BLaER1 treated with 17β-estradiol and CSF1 and Interleukin-3, amounts not matched to agents 10 nM and 100 nM (cell line): ENCODE measurements around the gene GPR176.

ENCODE experiments used
- H3K27ac ChIP-seq, 11 experiments: shearing (Covaris generic); formaldehyde crosslinking; 2 replicates each; pipeline ENCODE4 v1.8.1; 2022
- H3K27me3 ChIP-seq, 11 experiments: shearing (Covaris generic); formaldehyde crosslinking; 2 replicates each; pipeline ENCODE4 v1.8.1; 2022
- H3K36me3 ChIP-seq, 11 experiments: shearing (Covaris generic); formaldehyde crosslinking; 2 replicates each; pipeline ENCODE4 v1.8.1; 2022
- H3K4me1 ChIP-seq, 10 experiments: shearing (Covaris generic); formaldehyde crosslinking; 2 replicates each; pipeline ENCODE4 v1.8.1; 2022
- H3K4me2 ChIP-seq, 11 experiments: shearing (Covaris generic); formaldehyde crosslinking; 2 replicates each; pipeline ENCODE4 v1.8.1; 2022
- H3K4me3 ChIP-seq, 10 experiments: shearing (Covaris generic); formaldehyde crosslinking; 2 replicates each; pipeline ENCODE4 v1.8.1; 2022
- H3K9ac ChIP-seq, 11 experiments: shearing (Covaris generic); formaldehyde crosslinking; 2 replicates each; pipeline ENCODE4 v1.8.1; 2022
- H3K9me3 ChIP-seq, 11 experiments: shearing (Covaris generic); formaldehyde crosslinking; replicated peaks in 1 of 11; 2 replicates each; pipeline ENCODE4 v1.8.1; 2022
- H4K20me1 ChIP-seq, 11 experiments: shearing (Covaris generic); formaldehyde crosslinking; 2 replicates each; pipeline ENCODE4 v1.8.1; 2022
- Cebpa-rat ChIP-seq, 11 experiments: shearing (Covaris generic); IDR thresholded peaks; 2 replicates each; pipeline ENCODE4 v1.8.1; 2022

Gene GPR176

GRCh38 chr15:39892418-39892817, 27.6 kb downstream of the GPR176 start:
- Histone ChIP-seq H3K9me3 (peaks cover 0 to 23% (median 10%) of the 10 kb centered on the region in 11 experiments; a peak in 15 of 22 replicates), H3K4me2 (no peak overlapping the region; a peak in 1 of 22 replicates), H3K4me1 (peaks cover 0 to 29% (median 0%) of the 10 kb centered on the region in 10 experiments; a peak in 6 of 20 replicates), H3K27me3 (no peaks in the 10 kb centered on the region), H4K20me1 (peaks cover 0 to 31% (median 0%) of the 10 kb centered on the region in 11 experiments; a peak in 3 of 22 replicates), H3K4me3 (no peak overlapping the region), H3K9ac (no peak overlapping the region), H3K27ac (no peak overlapping the region; a peak in 1 of 22 replicates), H3K36me3 (peaks cover 0 to 40% (median 8%) of the 10 kb centered on the region in 11 experiments; a peak in 10 of 22 replicates)
- no peak for TF ChIP-seq Cebpa-rat (IDR thresholded peaks at IDR 0.05)

- Histone ChIP-seq H4K20me1 (peaks cover 0 to 45% (median 0%) of the 10 kb centered on the region in 11 experiments; a peak in 3 of 22 replicates), H3K4me1 (peaks cover 0 to 47% (median 14%) of the 10 kb centered on the region in 10 experiments; a peak in 15 of 20 replicates), H3K4me2 (no peak overlapping the region), H3K27me3 (no peaks in the 10 kb centered on the region), H3K27ac (no peak overlapping the region), H3K9ac (no peak overlapping the region), H3K9me3 (peaks cover 0 to 10% (median 3%) of the 10 kb centered on the region in 11 experiments; a peak in 12 of 22 replicates), H3K4me3 (no peak overlapping the region), H3K36me3 (peaks cover 0 to 28% (median 0%) of the 10 kb centered on the region in 11 experiments; a peak in 10 of 22 replicates)
- TF ChIP-seq Cebpa-rat (IDR thresholded peaks at IDR 0.05) = no peak
These were observed 29.4 kb downstream of the GPR176 start for GRCh38 chr15:39890621-39891020.

- Histone ChIP-seq H3K4me2 (no peak overlapping the region), H4K20me1 (peaks cover 0 to 54% (median 0%) of the 10 kb centered on the region in 11 experiments; a peak in 4 of 22 replicates), H3K4me3 (no peak overlapping the region), H3K9me3 (no peaks in the 10 kb centered on the region; a peak in 1 of 22 replicates), H3K9ac (no peak overlapping the region), H3K4me1 (peaks cover 8 to 57% (median 24%) of the 10 kb centered on the region in 10 experiments), H3K27ac (no peak overlapping the region), H3K27me3 (no peaks in the 10 kb centered on the region), H3K36me3 (peaks cover 0 to 22% (median 0%) of the 10 kb centered on the region in 11 experiments; a peak in 6 of 22 replicates)
- TF ChIP-seq Cebpa-rat (IDR thresholded peaks at IDR 0.05) = no peak
These were observed 30.5 kb downstream of the GPR176 start for GRCh38 chr15:39889601-39890000.

GRCh38 chr15:39888809-39889208, 31.3 kb downstream of the GPR176 start:
- Histone ChIP-seq H3K9me3 (no peaks in the 10 kb centered on the region), H3K4me1 (peaks cover 12 to 61% (median 29%) of the 10 kb centered on the region in 10 experiments), H3K9ac (no peak overlapping the region), H3K27me3 (no peaks in the 10 kb centered on the region), H4K20me1 (peaks cover 0 to 61% (median 0%) of the 10 kb centered on the region in 11 experiments; a peak in 4 of 22 replicates), H3K4me2 (no peak overlapping the region), H3K36me3 (peaks cover 0 to 25% (median 0%) of the 10 kb centered on the region in 11 experiments; a peak in 6 of 22 replicates), H3K27ac (no peak overlapping the region; a peak in 2 of 22 replicates), H3K4me3 (no peak overlapping the region)
- no peak for TF ChIP-seq Cebpa-rat (IDR thresholded peaks at IDR 0.05)

- no peaks in the 10 kb centered on the region for H3K9me3 ChIP-seq
- peaks cover 12 to 61% (median 29%) of the 10 kb centered on the region in 10 experiments for H3K4me1 ChIP-seq
- H3K27me3 ChIP-seq = no peaks in the 10 kb centered on the region
- H4K20me1 ChIP-seq = peaks cover 0 to 62% (median 0%) of the 10 kb centered on the region in 11 experiments; a peak in 4 of 22 replicates
- H3K27ac ChIP-seq = peak overlapping the region in 1 of 11 experiments; percentile 39; a peak in 3 of 22 replicates
- no peak overlapping the region for H3K4me3 ChIP-seq
- TF ChIP-seq Cebpa-rat (IDR thresholded peaks at IDR 0.05) = no peak
- H3K4me2 ChIP-seq = no peak overlapping the region
- H3K36me3 ChIP-seq = peaks cover 0 to 27% (median 0%) of the 10 kb centered on the region in 11 experiments; a peak in 6 of 22 replicates
- H3K9ac ChIP-seq = peak overlapping the region in 1 of 11 experiments; percentile 36; a peak in 1 of 22 replicates
These were observed 31.8 kb downstream of the GPR176 start for GRCh38 chr15:39888243-39888642.

GRCh38 chr15:39887832-39888231, 32.2 kb downstream of the GPR176 start:
- Histone ChIP-seq H3K4me1 (peaks cover 12 to 61% (median 29%) of the 10 kb centered on the region in 10 experiments), H3K4me3 (no peak overlapping the region), H3K4me2 (no peak overlapping the region), H4K20me1 (peaks cover 0 to 62% (median 0%) of the 10 kb centered on the region in 11 experiments; a peak in 4 of 22 replicates), H3K27ac (no peak overlapping the region), H3K36me3 (peaks cover 0 to 29% (median 0%) of the 10 kb centered on the region in 11 experiments; a peak in 6 of 22 replicates), H3K9me3 (no peaks in the 10 kb centered on the region), H3K27me3 (no peaks in the 10 kb centered on the region), H3K9ac (no peak overlapping the region; a peak in 1 of 22 replicates)
- no peak for TF ChIP-seq Cebpa-rat (IDR thresholded peaks at IDR 0.05)

- Histone ChIP-seq H3K9me3 (no peaks in the 10 kb centered on the region), H3K9ac (no peak overlapping the region), H4K20me1 (peaks cover 0 to 57% (median 0%) of the 10 kb centered on the region in 11 experiments; a peak in 4 of 22 replicates), H3K27me3 (no peaks in the 10 kb centered on the region), H3K4me3 (no peak overlapping the region), H3K4me1 (peaks cover 12 to 61% (median 29%) of the 10 kb centered on the region in 10 experiments), H3K27ac (no peak overlapping the region), H3K36me3 (peaks cover 0 to 30% (median 0%) of the 10 kb centered on the region in 11 experiments; a peak in 5 of 22 replicates), H3K4me2 (peak overlapping the region in 1 of 11 experiments; percentile 5; a peak in 2 of 22 replicates)
- no peak for TF ChIP-seq Cebpa-rat (IDR thresholded peaks at IDR 0.05)
These were observed 32.9 kb downstream of the GPR176 start for GRCh38 chr15:39887211-39887610.

- Histone ChIP-seq H3K4me1 (peaks cover 12 to 53% (median 29%) of the 10 kb centered on the region in 10 experiments), H3K27ac (peak overlapping the region in 4 of 11 experiments; percentile 25 to 55 (median 47); a peak in 7 of 22 replicates), H3K4me2 (peak overlapping the region in 5 of 11 experiments; percentile 5 to 77 (median 8); a peak in 5 of 22 replicates), H4K20me1 (peaks cover 0 to 52% (median 0%) of the 10 kb centered on the region in 11 experiments; a peak in 4 of 22 replicates), H3K9ac (no peak overlapping the region), H3K4me3 (no peak overlapping the region), H3K36me3 (peaks cover 0 to 27% (median 0%) of the 10 kb centered on the region in 11 experiments; a peak in 4 of 22 replicates), H3K9me3 (peaks cover 0 to under 1% (median 0%) of the 10 kb centered on the region in 11 experiments; a peak in 1 of 22 replicates), H3K27me3 (no peaks in the 10 kb centered on the region)
- TF ChIP-seq Cebpa-rat (IDR thresholded peaks at IDR 0.05) = no peak
These were observed 33.6 kb downstream of the GPR176 start for GRCh38 chr15:39886418-39886817.
